IPS DF 19.7 (cell line): Measurements from ENCODE around the gene FBXO15.

Experiments used
- DNase-seq: peaks from one replicate; pipeline ENCODE4 v3.0.0-alpha.2; 2013; ENCODE audit warnings: low read depth, low spot score

Gene FBXO15

DNA sequence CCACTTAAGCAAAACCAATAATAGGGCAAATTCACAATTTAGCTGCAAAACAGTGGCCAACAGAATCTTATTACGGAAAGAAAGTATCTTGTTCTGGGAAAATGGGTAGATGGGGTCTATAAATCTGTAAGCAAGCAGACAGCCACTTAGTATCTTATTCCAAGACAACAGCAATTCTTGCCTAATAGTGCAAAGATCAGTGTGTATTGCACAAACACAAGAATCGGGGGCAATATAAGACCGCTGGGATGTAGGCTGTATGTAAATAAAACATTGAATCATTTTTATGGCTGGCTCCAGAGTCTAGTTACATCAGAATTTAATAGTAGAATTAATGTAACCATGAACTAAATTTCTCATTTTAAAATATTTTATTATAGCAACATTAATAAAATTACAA lies 85.6 kb downstream of the FBXO15 start:
- DNase-seq: no peak

DNA sequence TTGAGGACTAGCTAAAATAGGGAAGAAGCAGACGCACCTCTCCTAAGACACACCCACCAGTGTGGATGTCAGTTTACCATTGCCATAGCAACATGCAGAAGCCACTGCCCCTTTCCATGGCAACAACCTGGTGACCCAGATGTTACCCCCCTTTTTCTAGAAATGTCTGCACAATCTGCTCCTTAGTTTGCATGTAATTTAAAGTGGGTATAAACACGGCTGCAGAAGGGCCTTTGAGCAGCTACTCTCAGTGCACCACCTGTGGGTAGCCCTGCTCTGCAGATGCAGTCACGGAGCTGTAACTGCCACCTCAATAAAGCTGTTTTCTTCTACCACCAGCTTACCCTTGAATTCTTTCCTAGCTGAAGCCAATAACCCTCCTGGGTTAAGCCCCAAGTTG lies 87.1 kb downstream of the FBXO15 start:
- no peak for DNase-seq

DNA sequence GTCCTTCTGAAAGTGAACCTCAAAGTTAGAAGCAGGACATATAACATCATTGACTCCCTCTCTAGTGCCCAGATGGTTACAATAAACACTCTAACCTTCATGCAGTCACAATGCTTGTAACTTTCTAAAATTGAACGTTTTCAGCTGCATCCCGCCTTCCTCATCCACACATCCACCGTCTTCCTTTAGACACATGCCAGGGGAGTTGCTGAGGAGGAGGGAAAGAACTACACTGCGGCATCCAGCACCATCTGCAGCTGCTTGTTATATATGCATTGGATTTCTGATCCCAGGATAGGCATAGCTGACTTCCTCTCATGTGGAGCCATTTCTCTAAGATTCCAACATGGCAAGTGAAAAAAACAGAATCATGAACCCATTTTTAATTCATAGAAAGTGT lies 96.8 kb downstream of the FBXO15 start:
- DNase-seq: no peak

DNA sequence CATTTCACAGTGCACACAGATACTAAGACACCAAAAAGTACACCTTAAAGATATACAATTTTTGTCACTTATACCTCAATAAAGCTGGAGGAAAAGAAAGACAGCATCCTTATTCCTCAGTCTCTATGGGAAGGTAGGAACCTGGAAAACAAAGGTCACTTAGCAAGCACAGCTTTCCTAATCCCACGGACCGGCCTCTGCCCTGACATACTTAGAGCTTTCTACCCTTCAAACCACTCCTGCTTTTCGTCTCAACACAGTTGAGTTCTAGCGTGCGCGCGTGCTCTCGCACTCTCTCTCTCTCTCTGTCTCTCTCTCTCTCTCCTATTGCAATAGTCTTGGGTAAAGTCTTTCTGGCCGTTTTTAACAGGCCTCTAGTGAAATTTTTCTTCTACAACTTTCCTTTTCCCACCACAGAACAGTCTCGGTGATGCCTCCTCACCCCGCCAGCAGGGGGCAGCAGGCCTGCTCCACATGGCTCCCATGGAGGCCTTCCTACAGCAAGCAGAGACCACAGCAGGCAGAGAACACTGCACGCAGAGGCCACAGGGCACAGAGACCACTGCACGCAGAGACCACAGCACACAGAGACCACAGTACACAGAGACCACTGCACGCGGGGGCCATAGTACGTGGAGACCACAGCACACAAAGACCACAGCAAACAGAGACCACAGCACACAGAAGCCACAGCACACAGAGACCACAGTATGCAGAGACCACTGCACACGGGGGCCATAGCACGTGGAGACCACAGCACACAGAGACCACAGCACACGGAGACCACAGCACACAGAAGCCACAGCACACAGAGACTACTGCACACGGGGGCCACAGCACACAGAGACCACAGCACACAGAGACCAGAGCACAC lies 106.9 kb downstream of the FBXO15 start:
- DNase-seq: no peak

DNA sequence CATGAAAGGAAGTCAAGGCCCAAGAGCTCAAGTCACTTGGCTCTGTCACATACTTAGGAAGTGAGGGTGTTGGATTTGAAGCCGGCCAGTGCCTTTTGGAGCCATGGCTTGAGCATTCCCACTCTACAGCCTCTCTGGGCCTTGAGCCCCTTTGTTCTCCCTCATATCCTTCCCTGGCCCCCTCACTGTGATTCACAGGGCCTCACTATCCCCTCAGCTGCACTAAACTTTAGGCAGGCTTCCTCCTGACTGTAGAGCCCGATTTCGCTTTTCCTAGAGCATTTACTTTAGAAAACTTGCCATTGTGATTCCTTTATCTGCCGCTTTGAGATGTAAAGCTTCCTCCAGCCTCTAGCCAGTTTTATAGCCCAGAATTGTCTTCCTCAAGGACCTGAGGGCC lies 107.6 kb downstream of the FBXO15 start:
- DNase-seq: no peak

DNA sequence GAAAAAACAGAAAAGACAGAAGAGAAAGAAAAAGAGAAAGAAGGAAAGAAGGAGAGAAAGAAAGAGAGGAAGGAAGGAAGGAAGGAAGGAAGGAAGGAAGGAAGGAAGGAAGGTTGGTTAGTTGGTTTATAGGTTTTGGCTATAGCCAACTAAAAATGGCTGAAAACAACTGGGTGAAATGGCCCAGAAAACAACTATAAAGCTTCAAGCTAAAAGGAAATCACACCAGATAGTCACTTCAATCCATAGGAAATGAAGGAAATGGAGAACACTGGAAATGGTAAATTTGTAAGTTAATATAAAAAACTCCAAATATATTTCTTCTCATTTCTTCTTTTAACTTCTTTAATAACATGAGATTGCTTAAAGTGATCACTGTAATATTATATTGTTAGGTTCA lies 118.5 kb downstream of the FBXO15 start:
- DNase-seq: no peak
